Measurements from ENCODE around the gene PPP6R3. TPM values are rescaled to one million over a fixed set of nuclear protein-coding genes. Genes with fewer than 3 reads are reported as not detected.
"Not testable (repeated sequence)": the region's sequence is repeated elsewhere in the genome, so short reads cannot be mapped to it uniquely, and the experiment has no call there.

The PPP6R3 gene
- total RNA-seq, 1 donor from 2014 or later: 86.6 TPM

GRCh38 chr11:68430801-68431200, 29.8 kb upstream of the PPP6R3 start:
- Mint-ChIP-seq H3K27me3 (ENCODE audit: unreplicated experiment) (no peaks in the 10 kb centered on the region), H3K27ac (ENCODE audit: unreplicated experiment) (no peak overlapping the region), H3K4me3 (ENCODE audit: unreplicated experiment) (no peak overlapping the region)

GRCh38 chr11:68431984-68432645, 28.4 kb upstream of the PPP6R3 start:
- Mint-ChIP-seq H3K9me3 (ENCODE audit: unreplicated experiment) (no peaks in the 10 kb centered on the region), H3K27ac (ENCODE audit: unreplicated experiment) (no peak overlapping the region), H3K27me3 (ENCODE audit: unreplicated experiment) (no peaks in the 10 kb centered on the region), H3K4me1 (ENCODE audit: unreplicated experiment) (peaks cover 7% of the 10 kb centered on the region), H3K36me3 (ENCODE audit: unreplicated experiment) (peaks cover 42% of the 10 kb centered on the region), H3K4me3 (ENCODE audit: unreplicated experiment) (no peak overlapping the region)
- no peak for TF ChIP-seq CTCF (IDR thresholded peaks at IDR 0.05)
- no peak for DNase-seq (ENCODE audit: extremely low spot score, unreplicated experiment)

More at GRCh38 chr11:68430801-68431200, 29.8 kb upstream of the PPP6R3 start:
- DNase-seq (ENCODE audit: extremely low spot score, unreplicated experiment): no peak
- TF ChIP-seq CTCF (IDR thresholded peaks at IDR 0.05): no peak
- peaks cover 51% of the 10 kb centered on the region for H3K36me3 Mint-ChIP-seq (ENCODE audit: unreplicated experiment)
- peaks cover under 1% of the 10 kb centered on the region for H3K4me1 Mint-ChIP-seq (ENCODE audit: unreplicated experiment)
- no peaks in the 10 kb centered on the region for H3K9me3 Mint-ChIP-seq (ENCODE audit: unreplicated experiment)

GRCh38 chr11:68432874-68433273, 27.7 kb upstream of the PPP6R3 start:
- Mint-ChIP-seq H3K4me1 (ENCODE audit: unreplicated experiment) (peaks cover 15% of the 10 kb centered on the region), H3K36me3 (ENCODE audit: unreplicated experiment) (peaks cover 41% of the 10 kb centered on the region), H3K27me3 (ENCODE audit: unreplicated experiment) (no peaks in the 10 kb centered on the region), H3K4me3 (ENCODE audit: unreplicated experiment) (no peak overlapping the region), H3K9me3 (ENCODE audit: unreplicated experiment) (no peaks in the 10 kb centered on the region), H3K27ac (ENCODE audit: unreplicated experiment) (no peak overlapping the region)
- DNase-seq (ENCODE audit: extremely low spot score, unreplicated experiment): no peak
- no peak for TF ChIP-seq CTCF (IDR thresholded peaks at IDR 0.05)

GRCh38 chr11:68433541-68433940, 27.0 kb upstream of the PPP6R3 start:
- H3K27me3 Mint-ChIP-seq (ENCODE audit: unreplicated experiment): no peaks in the 10 kb centered on the region
- no peak overlapping the region for H3K27ac Mint-ChIP-seq (ENCODE audit: unreplicated experiment)
- H3K4me3 Mint-ChIP-seq (ENCODE audit: unreplicated experiment): no peak overlapping the region
- no peaks in the 10 kb centered on the region for H3K9me3 Mint-ChIP-seq (ENCODE audit: unreplicated experiment)
- DNase-seq (ENCODE audit: extremely low spot score, unreplicated experiment): no peak
- no peak for TF ChIP-seq CTCF (IDR thresholded peaks at IDR 0.05)
- peaks cover 19% of the 10 kb centered on the region for H3K4me1 Mint-ChIP-seq (ENCODE audit: unreplicated experiment)
- peaks cover 37% of the 10 kb centered on the region for H3K36me3 Mint-ChIP-seq (ENCODE audit: unreplicated experiment)

- peaks cover 21% of the 10 kb centered on the region for H3K4me1 Mint-ChIP-seq (ENCODE audit: unreplicated experiment)
- DNase-seq (ENCODE audit: extremely low spot score, unreplicated experiment); H3K27me3 Mint-ChIP-seq (ENCODE audit: unreplicated experiment); H3K4me3 Mint-ChIP-seq (ENCODE audit: unreplicated experiment); H3K27ac Mint-ChIP-seq (ENCODE audit: unreplicated experiment); H3K9me3 Mint-ChIP-seq (ENCODE audit: unreplicated experiment): not testable (repeated sequence)
- peaks cover 35% of the 10 kb centered on the region for H3K36me3 Mint-ChIP-seq (ENCODE audit: unreplicated experiment)
Measured at GRCh38 chr11:68434159-68434558, 26.4 kb upstream of the PPP6R3 start.
